Astrocyte (in vitro differentiated cells and primary cell): Measurements from ENCODE around the gene PTCH1. TPM values are rescaled to one million over a fixed set of nuclear protein-coding genes. Genes with fewer than 3 reads are reported as not detected.
A peak's percentile ranks its signal among the peaks of the same experiment; 100 is the strongest.

Experiments
- DNase-seq: peaks from one replicate; pipeline ENCODE4 v3.0.0-alpha.2; 2010; ENCODE audit warnings: low read depth
- FAIRE-seq: peaks from 2 replicates; lab custom pipeline; 2011; peaks lifted over from hg19 to GRCh38; lab: Jason Lieb, UNC
- H2AFZ ChIP-seq: 2 replicates; pipeline ENCODE4 v1.6.0; 2012; ENCODE audit warnings: low read depth, low read length, inconsistent platforms
- H3K27ac ChIP-seq: 2 replicates; pipeline ENCODE4 v1.5.1; 2011; ENCODE audit warnings: low read depth, low read length, inconsistent platforms
- H3K27me3 ChIP-seq: 2 replicates; pipeline ENCODE4 v1.6.0; 2011; ENCODE audit warnings: low read length, inconsistent platforms; ENCODE audit not compliant: insufficient read depth
- H3K36me3 ChIP-seq: 2 replicates; pipeline ENCODE4 v1.5.1; 2011; ENCODE audit warnings: low read length, inconsistent platforms; ENCODE audit not compliant: insufficient read depth
- H3K4me1 ChIP-seq: 2 replicates; pipeline ENCODE4 v1.5.1; 2011; ENCODE audit warnings: low read length, inconsistent platforms; ENCODE audit not compliant: insufficient read depth
- H3K4me2 ChIP-seq: 2 replicates; pipeline ENCODE4 v1.6.0; 2012; ENCODE audit warnings: low read length, inconsistent platforms
- H3K4me3 ChIP-seq: 2 replicates; pipeline ENCODE4 v1.5.1; 2011; ENCODE audit warnings: low read depth, mild to moderate bottlenecking, low read length, inconsistent platforms; ENCODE audit not compliant: insufficient read depth
- H3K79me2 ChIP-seq: 2 replicates; pipeline ENCODE4 v1.6.0; 2012; ENCODE audit warnings: mild to moderate bottlenecking, low read length, inconsistent platforms; ENCODE audit not compliant: insufficient read depth
- H3K9ac ChIP-seq: 2 replicates; pipeline ENCODE4 v1.6.0; 2012; ENCODE audit warnings: mild to moderate bottlenecking, low read length, inconsistent platforms
- H3K9me3 ChIP-seq: 2 replicates; pipeline ENCODE4 v1.5.1; 2012; ENCODE audit warnings: low read depth, mild to moderate bottlenecking, low read length, inconsistent platforms; ENCODE audit not compliant: insufficient read depth
- H4K20me1 ChIP-seq: 2 replicates; pipeline ENCODE4 v1.6.0; 2012; ENCODE audit warnings: low read length, inconsistent platforms; ENCODE audit not compliant: insufficient read depth
- H3K27ac Mint-ChIP-seq: one replicate; pipeline ENCODE4 v1.8.0; 2021; ENCODE audit warnings: mild to moderate bottlenecking, mixed read lengths; ENCODE audit not compliant: unreplicated experiment
- H3K27me3 Mint-ChIP-seq: one replicate; pipeline ENCODE4 v1.8.0; 2021; ENCODE audit warnings: low read depth, mixed read lengths; ENCODE audit not compliant: unreplicated experiment
- H3K36me3 Mint-ChIP-seq: one replicate; pipeline ENCODE4 v1.8.0; 2021; ENCODE audit warnings: low read depth, mixed read lengths; ENCODE audit not compliant: unreplicated experiment
- H3K4me1 Mint-ChIP-seq: one replicate; pipeline ENCODE4 v1.8.0; 2021; ENCODE audit warnings: low read depth, mixed read lengths; ENCODE audit not compliant: unreplicated experiment
- H3K4me3 Mint-ChIP-seq: one replicate; pipeline ENCODE4 v1.8.0; 2021; ENCODE audit warnings: mild to moderate bottlenecking, moderate library complexity, mixed read lengths; ENCODE audit not compliant: unreplicated experiment
- H3K9me3 Mint-ChIP-seq: one replicate; pipeline ENCODE4 v1.8.0; 2021; ENCODE audit warnings: mild to moderate bottlenecking, mixed read lengths; ENCODE audit not compliant: unreplicated experiment
- CTCF ChIP-seq: IDR thresholded peaks from 2 replicates; pipeline ENCODE4 v1.5.1; 2011; ENCODE audit warnings: low read depth, mild to moderate bottlenecking, inconsistent platforms, low read length, moderate library complexity; ENCODE audit not compliant: insufficient read depth
- EZH2 ChIP-seq: IDR thresholded peaks from 2 replicates; pipeline ENCODE4 v1.6.1; 2012; ENCODE audit warnings: mild to moderate bottlenecking, low read length, inconsistent platforms; ENCODE audit not compliant: insufficient read depth
- total RNA-seq: library from RNA; stranded (reverse); gene quantifications from 2 replicates; pipeline ENCODE4 v1.2.1, GENCODE V29; 2021

PTCH1 gene
- total RNA-seq, 1 donor from 2014 or later: 21.3 TPM

DNA sequence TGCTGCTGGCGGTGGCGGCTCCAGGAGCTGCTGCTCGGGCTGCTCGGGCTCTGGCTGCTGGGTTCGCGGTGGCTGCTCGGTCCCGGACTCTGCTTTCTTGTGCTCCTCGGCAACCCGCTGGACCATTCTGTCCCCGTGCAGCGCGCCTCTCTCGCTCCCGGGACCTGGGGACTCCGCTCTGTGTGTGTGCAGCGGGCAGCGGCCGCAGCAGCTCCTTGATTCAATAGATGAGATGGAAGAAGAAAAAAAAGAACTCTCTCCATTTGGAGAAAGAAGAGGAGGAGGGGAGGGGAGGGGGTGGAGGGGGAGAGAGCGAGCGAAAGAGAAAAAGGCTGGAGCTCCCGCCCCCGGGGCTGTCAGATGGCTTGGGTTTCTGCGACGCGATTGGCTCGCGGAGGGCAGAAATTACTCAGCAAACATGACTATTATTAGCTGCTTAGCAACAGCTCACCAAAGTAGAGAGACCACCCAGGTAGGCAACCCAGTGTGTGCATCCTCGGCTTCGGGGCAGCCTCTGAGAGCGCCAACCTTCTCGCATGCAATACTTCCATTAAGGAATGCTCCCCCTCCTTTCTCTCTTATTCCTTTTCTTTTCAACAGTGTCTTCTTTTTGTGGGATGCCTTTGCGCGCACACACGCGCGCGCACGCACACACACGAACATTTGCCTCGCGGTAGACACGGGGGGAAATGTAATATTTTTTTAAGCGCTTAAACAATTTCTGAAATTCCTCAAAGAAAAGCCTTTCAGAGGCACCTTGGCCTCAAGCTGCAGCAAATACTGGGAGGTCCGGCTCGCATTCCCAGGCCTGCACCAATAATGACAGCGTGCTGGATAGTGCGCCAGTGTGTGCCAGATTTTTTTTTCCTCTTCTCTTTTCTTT, 7.6 kb downstream of the PTCH1 start:
- H3K9ac ChIP-seq: peak overlapping the region; percentile 85
- H3K79me2 ChIP-seq: no peaks in the 10 kb centered on the region
- peaks cover 9% of the 10 kb centered on the region for H4K20me1 ChIP-seq
- H3K4me1 ChIP-seq: peaks cover 23% of the 10 kb centered on the region
- no peak for FAIRE-seq
- DNase-seq: peak; percentile 87
- H3K27ac Mint-ChIP-seq: peak overlapping the region; percentile 95
- H3K4me2 ChIP-seq: peak overlapping the region; percentile 100
- no peaks in the 10 kb centered on the region for H3K36me3 ChIP-seq
- peaks cover 17% of the 10 kb centered on the region for H3K4me1 Mint-ChIP-seq
- H2AFZ ChIP-seq: peak overlapping the region; percentile 48
- TF ChIP-seq CTCF (no peak), EZH2 (no peak)
- peaks cover 2% of the 10 kb centered on the region for H3K9me3 Mint-ChIP-seq
- H3K9me3 ChIP-seq: no peaks in the 10 kb centered on the region
- H3K4me3 ChIP-seq: peak overlapping the region; percentile 85
- H3K4me3 Mint-ChIP-seq: peak overlapping the region; percentile 94
- H3K27me3 ChIP-seq: peaks cover 5% of the 10 kb centered on the region
- H3K36me3 Mint-ChIP-seq: no peaks in the 10 kb centered on the region
- peaks cover 11% of the 10 kb centered on the region for H3K27me3 Mint-ChIP-seq
- H3K27ac ChIP-seq: peak overlapping the region; percentile 69

- Mint-ChIP-seq H3K4me1 (peaks cover 17% of the 10 kb centered on the region), H3K9me3 (peaks cover 2% of the 10 kb centered on the region), H3K27ac (no peak overlapping the region), H3K27me3 (peaks cover 5% of the 10 kb centered on the region), H3K4me3 (peak overlapping the region; percentile 94), H3K36me3 (no peaks in the 10 kb centered on the region)
- H3K27ac ChIP-seq: peak overlapping the region; percentile 76
- FAIRE-seq (no peak), DNase-seq (no peak)
- peaks cover 25% of the 10 kb centered on the region for H3K4me1 ChIP-seq
- TF ChIP-seq CTCF: no peak
- TF ChIP-seq EZH2: no peak
- peak overlapping the region; percentile 91 for H2AFZ ChIP-seq
- peaks cover 11% of the 10 kb centered on the region for H4K20me1 ChIP-seq
- H3K4me2 ChIP-seq: peak overlapping the region; percentile 100
- no peaks in the 10 kb centered on the region for H3K27me3 ChIP-seq
- no peaks in the 10 kb centered on the region for H3K36me3 ChIP-seq
- H3K9me3 ChIP-seq: no peaks in the 10 kb centered on the region
- H3K9ac ChIP-seq: peak overlapping the region; percentile 83
- peaks cover 1% of the 10 kb centered on the region for H3K79me2 ChIP-seq
- peak overlapping the region; percentile 85 for H3K4me3 ChIP-seq
These were observed 8.4 kb downstream of the PTCH1 start for GRCh38 chr9:95508242-95508967.
